H1 (cell line): ENCODE measurements around the gene PRRT1. TPM values are rescaled to one million over a fixed set of nuclear protein-coding genes. Genes with fewer than 3 reads are reported as not detected.

Experiments used
- CTCF ChIA-PET: fragments of 300-600 bp; sonication (Branson Sonifier 250); formaldehyde crosslinking; loops from one replicate; lab custom pipeline; 2021; ENCODE audit not compliant: partially characterized antibody; lab: Charles Lee
- POLR2A ChIA-PET: fragments of 300-600 bp; sonication (Branson Sonifier 250); formaldehyde crosslinking; loops from one replicate; lab custom pipeline; 2021; ENCODE audit warnings: inconsistent platforms; ENCODE audit not compliant: partially characterized antibody; lab: Charles Lee
- DNase-seq, 2 experiments: peaks; one replicate each; pipeline versions ENCODE4 v3.0.0 to v3.0.0-alpha.2; 2010 to 2022; ENCODE audit warnings: low spot score in 2 of 2, low read depth in 1 of 2, mixed read lengths in 1 of 2
- FAIRE-seq: peaks from 2 replicates; lab custom pipeline; 2011; peaks lifted over from hg19 to GRCh38; lab: Jason Lieb, UNC
- H2AFZ ChIP-seq: 2 replicates; pipeline ENCODE4 v1.8.1; 2012; ENCODE audit warnings: low read length, inconsistent platforms
- H2AK5ac ChIP-seq: 2 replicates; pipeline ENCODE4 v1.6.1; 2013; ENCODE audit warnings: low read depth, low read length
- H2BK120ac ChIP-seq: replicated peaks from 2 replicates; pipeline ENCODE3; 2013; ENCODE audit warnings: low read depth, low read length, inconsistent platforms
- H2BK12ac ChIP-seq: 2 replicates; pipeline ENCODE4 v1.6.1; 2013; ENCODE audit warnings: low read depth, low read length
- H2BK15ac ChIP-seq: 2 replicates; pipeline ENCODE4 v1.6.1; 2013; ENCODE audit warnings: low read length
- H2BK20ac ChIP-seq: 2 replicates; pipeline ENCODE4 v1.6.1; 2013; ENCODE audit warnings: low read length
- H2BK5ac ChIP-seq: 2 replicates; pipeline ENCODE4 v1.6.1; 2013; ENCODE audit warnings: low read depth, low read length
- H3K14ac ChIP-seq: 2 replicates; pipeline ENCODE4 v1.6.1; 2013; ENCODE audit warnings: inconsistent platforms; ENCODE audit not compliant: insufficient read length
- H3K18ac ChIP-seq: 2 replicates; pipeline ENCODE4 v1.6.1; 2013; ENCODE audit warnings: low read length; ENCODE audit errors: extremely low read depth
- H3K23ac ChIP-seq: 2 replicates; pipeline ENCODE4 v1.6.1; 2013; ENCODE audit warnings: inconsistent platforms; ENCODE audit not compliant: insufficient read length
- H3K23me2 ChIP-seq: 2 replicates; pipeline ENCODE4 v1.6.1; 2013; ENCODE audit warnings: low read depth, low read length
- H3K27ac ChIP-seq: 2 replicates; pipeline ENCODE4 v1.6.1; 2011; ENCODE audit warnings: low read depth, low read length, inconsistent platforms
- H3K27me3 ChIP-seq, 4 experiments: replicated peaks in 1 of 4; 1 replicate in 1 of 4; 2 replicates in 3 of 4; pipeline versions ENCODE4 v1.6.1 to v1.8.1; 2011 to 2013; ENCODE audit warnings: low read length in 3 of 4, mild to moderate bottlenecking in 3 of 4, inconsistent platforms in 2 of 4, mixed read lengths in 2 of 4, moderate library complexity in 1 of 4; ENCODE audit not compliant: control insufficient read depth in 3 of 4, insufficient read depth in 3 of 4; ENCODE audit errors: extremely low read depth in 1 of 4
- H3K36me3 ChIP-seq, 4 experiments: 2 replicates each; pipeline versions ENCODE4 v1.6.1 to v1.8.1; 2011 to 2013; ENCODE audit warnings: mild to moderate bottlenecking in 4 of 4, low read length in 3 of 4, moderate library complexity in 2 of 4, control low read depth in 1 of 4, inconsistent platforms in 1 of 4; ENCODE audit not compliant: insufficient read depth in 4 of 4, control insufficient read depth in 2 of 4
- H3K4ac ChIP-seq: replicated peaks from 2 replicates; pipeline ENCODE3; 2013; ENCODE audit warnings: low read length, low read depth, mixed read lengths, inconsistent platforms; ENCODE audit not compliant: insufficient read length
- H3K4me1 ChIP-seq, 4 experiments: replicated peaks in 1 of 4; 1 replicate in 1 of 4; 2 replicates in 3 of 4; pipeline versions ENCODE4 v1.6.1 to v1.8.1; 2011 to 2013; ENCODE audit warnings: low read length in 3 of 4, inconsistent platforms in 2 of 4, mixed read lengths in 1 of 4; ENCODE audit not compliant: insufficient read depth in 4 of 4, control insufficient read depth in 3 of 4
- H3K4me2 ChIP-seq, 2 experiments: 2 replicates each; pipeline versions ENCODE4 v1.6.1 to v1.8.1; 2011 to 2013; ENCODE audit warnings: low read depth in 2 of 2, low read length in 2 of 2, control low read depth in 1 of 2, inconsistent platforms in 1 of 2, mild to moderate bottlenecking in 1 of 2; ENCODE audit not compliant: insufficient read depth in 1 of 2
- H3K4me3 ChIP-seq, 4 experiments: fragments of 200-600, 300-600 bp in 1 of 4; sonication (generic), shearing (Covaris generic), sonication (Bioruptor Twin) in 1 of 4; 2 replicates each; pipeline versions ENCODE4 v1.5.1 to v1.8.1; 2011 to 2016; ENCODE audit warnings: low read length in 4 of 4, low read depth in 3 of 4, control low read depth in 2 of 4, inconsistent platforms in 2 of 4, mild to moderate bottlenecking in 2 of 4, mixed read lengths in 1 of 4, moderate library complexity in 1 of 4; ENCODE audit not compliant: insufficient read depth in 2 of 4; ENCODE audit errors: extremely low read depth in 1 of 4
- H3K56ac ChIP-seq: replicated peaks from 2 replicates; pipeline ENCODE3; 2013; ENCODE audit warnings: low read depth, mild to moderate bottlenecking, mixed read lengths, low read length, inconsistent platforms; ENCODE audit not compliant: insufficient read length
- H3K79me1 ChIP-seq: 2 replicates; pipeline ENCODE4 v1.6.1; 2013; ENCODE audit warnings: low read depth, low read length, control low read depth
- H3K79me2 ChIP-seq, 2 experiments: 2 replicates each; pipeline versions ENCODE4 v1.6.1 to v1.8.1; 2012 to 2013; ENCODE audit warnings: low read length in 2 of 2, mild to moderate bottlenecking in 2 of 2, inconsistent platforms in 1 of 2; ENCODE audit not compliant: insufficient read depth in 2 of 2, control insufficient read depth in 1 of 2
- H3K9ac ChIP-seq, 4 experiments: replicated peaks in 1 of 4; 1 replicate in 1 of 4; 2 replicates in 3 of 4; pipeline versions ENCODE4 v1.6.1 to v1.8.1; 2011 to 2013; ENCODE audit warnings: low read depth in 3 of 4, low read length in 3 of 4, control low read depth in 2 of 4, mild to moderate bottlenecking in 2 of 4, moderate library complexity in 2 of 4, inconsistent platforms in 1 of 4; ENCODE audit errors: extremely low read depth in 1 of 4
- H3K9me3 ChIP-seq, 2 experiments: 2 replicates each; pipeline versions ENCODE4 v1.6.1 to v1.8.1; 2012 to 2013; ENCODE audit warnings: mild to moderate bottlenecking in 2 of 2, moderate library complexity in 2 of 2, control low read depth in 1 of 2, inconsistent platforms in 1 of 2, low read depth in 1 of 2, low read length in 1 of 2, mixed read lengths in 1 of 2; ENCODE audit not compliant: insufficient read depth in 2 of 2
- H4K20me1 ChIP-seq, 2 experiments: replicated peaks in 1 of 2; 2 replicates each; pipeline versions ENCODE3 to v1.8.1; 2011 to 2013; ENCODE audit warnings: inconsistent platforms in 2 of 2, low read length in 2 of 2, mild to moderate bottlenecking in 1 of 2; ENCODE audit not compliant: insufficient read depth in 2 of 2, control insufficient read depth in 1 of 2
- H4K5ac ChIP-seq: 2 replicates; pipeline ENCODE4 v1.6.1; 2013; ENCODE audit warnings: low read length, low read depth, mixed read lengths, inconsistent platforms; ENCODE audit not compliant: insufficient read length
- H4K8ac ChIP-seq: 2 replicates; pipeline ENCODE4 v1.8.0; 2013; ENCODE audit warnings: mild to moderate bottlenecking, moderate library complexity, low read length, inconsistent platforms; ENCODE audit not compliant: insufficient read depth; ENCODE audit errors: extremely low read depth
- H4K91ac ChIP-seq: replicated peaks from 2 replicates; pipeline ENCODE3; 2013; ENCODE audit warnings: low read length, mixed read lengths, inconsistent platforms; ENCODE audit not compliant: insufficient read length
- POLR2A ChIP-seq, 2 experiments: IDR thresholded peaks; 1 replicate in 1 of 2; 2 replicates in 1 of 2; pipeline ENCODE4 v1.6.1; 2011; ENCODE audit warnings: low read depth in 2 of 2, low read length in 2 of 2, mild to moderate bottlenecking in 2 of 2; ENCODE audit errors: control extremely low read depth in 1 of 2
- WGBS, 2 experiments: shearing (Covaris generic) in 1 of 2; methylation state at CpG; one replicate each; pipeline versions ENCODE4 v1.1.6 to v1.1.7; 2013 to 2015; ENCODE audit warnings: low lambda C conversion rate in 2 of 2, mixed read lengths in 2 of 2, inconsistent platforms in 1 of 2, low coverage in 1 of 2, missing lambda C conversion rate in 1 of 2; ENCODE audit not compliant: insufficient replicate concordance in 2 of 2, insufficient coverage in 1 of 2, insufficient read length in 1 of 2; ENCODE audit errors: extremely low coverage in 1 of 2, missing lambda C conversion rate in 1 of 2; 5-methylcytosine and 5-hydroxymethylcytosine counted together
- polyA plus RNA-seq, 7 experiments: library from polyadenylated mRNA; depleted of rRNA in 3 of 7; stranded (reverse) in 5 of 7; unstranded in 2 of 7; fragments of >200 nt in 5 of 7; fragments of 200-250 nt in 2 of 7; gene quantifications; 1 replicate in 5 of 7; 2 replicates in 1 of 7; 4 replicates in 1 of 7; pipeline versions ENCODE4 v1.2.1 to v1.2.3, GENCODE V29; 2011 to 2013; ENCODE audit warnings: missing spikeins in 2 of 7, mixed read lengths in 2 of 7
- total RNA-seq: library from RNA; stranded (reverse); fragmentation: NEBNext Ultra II Directional; extraction: Animal tissue kit (Norgen Biotek cat#: 25700); gene quantifications from 2 replicates; pipeline ENCODE4 v1.2.1, GENCODE V29; 2021
- TF ChIP-seq, protein P1 (sequence below), 3 experiments: IDR thresholded peaks; 1 replicate in 2 of 3; 2 replicates in 1 of 3; pipeline versions ENCODE4 v1.5.1 to v1.6.1; 2011; ENCODE audit warnings: low read length in 3 of 3, mild to moderate bottlenecking in 3 of 3, inconsistent platforms in 2 of 3, low read depth in 1 of 3, moderate library complexity in 1 of 3; ENCODE audit not compliant: insufficient read depth in 1 of 3; ENCODE audit errors: control extremely low read depth in 1 of 3

The PRRT1 gene
- total and polyA plus RNA-seq, 2 of the 8 experiments (the other 6 are each of a cell fraction or from before 2014, with no cell fraction given) = 0.71 to 2.8 TPM

DNA sequence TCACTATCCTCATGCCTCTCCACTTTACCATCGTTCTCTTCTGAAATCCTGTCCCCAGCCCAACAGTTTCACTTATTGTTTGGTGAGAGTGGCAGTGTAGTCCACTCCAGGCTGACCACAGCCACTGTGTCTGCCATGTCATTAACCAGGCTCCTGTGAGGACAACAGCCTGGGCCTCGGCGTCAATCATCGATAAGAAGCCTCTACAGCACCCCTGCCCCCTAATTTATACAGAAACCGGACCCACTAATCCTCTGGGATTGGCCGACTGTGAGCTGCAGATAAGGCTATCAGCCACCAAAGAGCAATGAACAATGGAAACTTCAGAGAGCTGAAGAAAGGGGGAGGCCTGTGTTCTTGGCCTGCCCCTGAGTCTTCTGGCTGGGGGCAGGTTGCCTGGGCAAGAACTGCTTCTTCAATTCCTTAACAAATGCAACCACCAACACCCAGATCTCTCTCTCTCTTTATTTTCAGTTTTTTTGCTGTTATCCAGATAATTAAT, 16.1 kb upstream of the PRRT1 start:
- H2BK5ac ChIP-seq = no peak overlapping the region
- no peak overlapping the region for H4K8ac ChIP-seq
- no peak overlapping the region for H3K4me2 ChIP-seq
- H3K36me3 ChIP-seq = peaks cover 4 to 41% (median 32%) of the 10 kb centered on the region in 4 experiments
- peaks cover 3 to 7% of the 10 kb centered on the region in 2 experiments for H4K20me1 ChIP-seq
- H3K79me1 ChIP-seq = no peaks in the 10 kb centered on the region; the same call in 1 of the 2 replicates
- H3K27ac ChIP-seq = no peak overlapping the region
- ChIA-PET POLR2A (interaction anchor here (0.8 to 6.8 kb wide), 10 partner anchors 9 to 209 kb away, joined by 3 to 49 read pairs (median 8); partner anchors contain the start of genes AGPAT1, FKBPL, GPSM3 and NELFE), CTCF (interaction anchor here (1.0 to 6.7 kb wide), 8 partner anchors 9 to 98 kb away, joined by 3 to 72 read pairs (median 6); no protein-coding TSS in a partner anchor)
- no peak overlapping the region for H3K18ac ChIP-seq
- no peak overlapping the region for H4K5ac ChIP-seq
- H2BK15ac ChIP-seq = no peak overlapping the region
- H3K4me3 ChIP-seq = no peak overlapping the region
- no peak overlapping the region for H2BK120ac ChIP-seq
- H3K27me3 ChIP-seq = no peaks in the 10 kb centered on the region
- H3K23me2 ChIP-seq = no peaks in the 10 kb centered on the region
- H3K79me2 ChIP-seq = peaks cover 0 to 8% of the 10 kb centered on the region in 2 experiments; a peak in 2 of 4 replicates
- no peak overlapping the region for H3K4ac ChIP-seq
- H2AK5ac ChIP-seq = no peak overlapping the region
- no peak overlapping the region for H2BK20ac ChIP-seq
- H3K9ac ChIP-seq = no peak overlapping the region
- H3K9me3 ChIP-seq = no peaks in the 10 kb centered on the region
- DNase-seq = no peak
- TF ChIP-seq, protein P1, sequence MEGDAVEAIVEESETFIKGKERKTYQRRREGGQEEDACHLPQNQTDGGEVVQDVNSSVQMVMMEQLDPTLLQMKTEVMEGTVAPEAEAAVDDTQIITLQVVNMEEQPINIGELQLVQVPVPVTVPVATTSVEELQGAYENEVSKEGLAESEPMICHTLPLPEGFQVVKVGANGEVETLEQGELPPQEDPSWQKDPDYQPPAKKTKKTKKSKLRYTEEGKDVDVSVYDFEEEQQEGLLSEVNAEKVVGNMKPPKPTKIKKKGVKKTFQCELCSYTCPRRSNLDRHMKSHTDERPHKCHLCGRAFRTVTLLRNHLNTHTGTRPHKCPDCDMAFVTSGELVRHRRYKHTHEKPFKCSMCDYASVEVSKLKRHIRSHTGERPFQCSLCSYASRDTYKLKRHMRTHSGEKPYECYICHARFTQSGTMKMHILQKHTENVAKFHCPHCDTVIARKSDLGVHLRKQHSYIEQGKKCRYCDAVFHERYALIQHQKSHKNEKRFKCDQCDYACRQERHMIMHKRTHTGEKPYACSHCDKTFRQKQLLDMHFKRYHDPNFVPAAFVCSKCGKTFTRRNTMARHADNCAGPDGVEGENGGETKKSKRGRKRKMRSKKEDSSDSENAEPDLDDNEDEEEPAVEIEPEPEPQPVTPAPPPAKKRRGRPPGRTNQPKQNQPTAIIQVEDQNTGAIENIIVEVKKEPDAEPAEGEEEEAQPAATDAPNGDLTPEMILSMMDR (IDR thresholded peaks at IDR 0.05; ENCODE audit: control extremely low read depth in 1 of 3, insufficient read depth in 1 of 3, low read depth in 1 of 3, low read length in 3 of 3) = no peak
- 0 out of 3 replicates have a peak, but pooled peaks of 1 of the 2 experiments have one; percentile 2 for TF ChIP-seq POLR2A (IDR thresholded peaks at IDR 0.05; ENCODE audit: control extremely low read depth in 1 of 2, low read depth in 2 of 2, low read length in 2 of 2)
- H3K56ac ChIP-seq = no peak overlapping the region
- H3K4me1 ChIP-seq = peaks cover 0 to 5% (median 2%) of the 10 kb centered on the region in 4 experiments; a peak in 3 of 7 replicates
- WGBS, 2 experiments = 93% methylated on average over 6 of the region's 6 CpGs; no CpG with 5 or more reads in 1 of the 2 experiments
- H2AFZ ChIP-seq = no peak overlapping the region
- no peak overlapping the region for H2BK12ac ChIP-seq
- H3K23ac ChIP-seq = no peak overlapping the region
- no peak overlapping the region for H4K91ac ChIP-seq
- no peak for FAIRE-seq
- no peak overlapping the region for H3K14ac ChIP-seq
